CD8-positive, alpha-beta memory T cell (primary cell): ENCODE measurements around the gene DVL1. TPM values are rescaled to one million over a fixed set of nuclear protein-coding genes. Genes with fewer than 3 reads are reported as not detected.

ENCODE experiments used
- CTCF ChIA-PET: fragments of 350-600 bp; sonication (Branson Sonifier 250); formaldehyde crosslinking; loops from one replicate; lab custom pipeline; 2021; ENCODE audit warnings: antibody characterized with exemption; lab: Charles Lee
- POLR2A ChIA-PET: fragments of 350-600 bp; sonication (Branson Sonifier 250); formaldehyde crosslinking; loops from one replicate; lab custom pipeline; 2021; ENCODE audit warnings: antibody characterized with exemption; lab: Charles Lee
- DNase-seq, 5 donors: peaks; one replicate each; pipeline versions ENCODE4 v3.0.0 to v3.0.0-alpha.2; 2020 to 2022; ENCODE audit warnings: mixed read lengths in 1 of 5
- H3K27ac ChIP-seq: one replicate; pipeline ENCODE4 v1.7.0; 2013; ENCODE audit warnings: low read depth, mild to moderate bottlenecking, low read length, moderate library complexity
- H3K27me3 ChIP-seq: 2 replicates; pipeline ENCODE4 v1.7.0; 2013; ENCODE audit warnings: low read length, mild to moderate bottlenecking; ENCODE audit not compliant: insufficient read depth, poor library complexity, severe bottlenecking
- H3K36me3 ChIP-seq: 2 replicates; pipeline ENCODE4 v1.7.0; 2013; ENCODE audit warnings: mild to moderate bottlenecking, low read length, moderate library complexity; ENCODE audit not compliant: insufficient read depth
- H3K4me1 ChIP-seq: 2 replicates; pipeline ENCODE4 v1.7.0; 2013; ENCODE audit warnings: mild to moderate bottlenecking, low read length, moderate library complexity; ENCODE audit not compliant: insufficient read depth
- H3K4me3 ChIP-seq: 2 replicates; pipeline ENCODE4 v1.7.0; 2013; ENCODE audit warnings: mild to moderate bottlenecking, low read length
- H3K9me3 ChIP-seq: 2 replicates; pipeline ENCODE4 v1.7.0; 2013; ENCODE audit warnings: mild to moderate bottlenecking, low read length
- H3K27ac Mint-ChIP-seq, 8 donors: one replicate each; pipeline ENCODE4 v1.8.0; 2020 to 2021; ENCODE audit warnings: mixed read lengths in 8 of 8, mild to moderate bottlenecking in 6 of 8, inconsistent platforms in 3 of 8, moderate library complexity in 3 of 8
- H3K27me3 Mint-ChIP-seq, 2 donors: one replicate each; pipeline ENCODE4 v1.8.0; 2020 to 2021; ENCODE audit warnings: mixed read lengths in 2 of 2, mild to moderate bottlenecking in 1 of 2, moderate library complexity in 1 of 2
- H3K36me3 Mint-ChIP-seq, 3 donors: one replicate each; pipeline ENCODE4 v1.8.0; 2020 to 2021; ENCODE audit warnings: mixed read lengths in 3 of 3, inconsistent platforms in 1 of 3, mild to moderate bottlenecking in 1 of 3
- H3K4me1 Mint-ChIP-seq, 3 donors: one replicate each; pipeline ENCODE4 v1.8.0; 2020 to 2021; ENCODE audit warnings: mixed read lengths in 3 of 3, inconsistent platforms in 1 of 3, mild to moderate bottlenecking in 1 of 3
- H3K4me3 Mint-ChIP-seq, 7 donors: one replicate each; pipeline ENCODE4 v1.8.0; 2020 to 2021; ENCODE audit warnings: mixed read lengths in 7 of 7, mild to moderate bottlenecking in 6 of 7, moderate library complexity in 4 of 7, inconsistent platforms in 2 of 7
- H3K9me3 Mint-ChIP-seq, 5 donors: one replicate each; pipeline ENCODE4 v1.8.0; 2020 to 2022; ENCODE audit warnings: mixed read lengths in 5 of 5, mild to moderate bottlenecking in 3 of 5, moderate library complexity in 2 of 5, inconsistent platforms in 1 of 5
- polyA plus RNA-seq: library from polyadenylated mRNA; unstranded; fragments of 300-500 nt; fragmentation: Illumina TruSeq; gene quantifications from one replicate; pipeline ENCODE4 v1.2.3, GENCODE V29; 2021
- total RNA-seq, 2 experiments: library from RNA; stranded (reverse); gene quantifications; one replicate each; pipeline ENCODE4 v1.2.3, GENCODE V29; 2021

Gene DVL1
- total and polyA plus RNA-seq, 3 experiments from 2014 or later, result 1.6 to 41.1 (median 39.7) TPM

DNA sequence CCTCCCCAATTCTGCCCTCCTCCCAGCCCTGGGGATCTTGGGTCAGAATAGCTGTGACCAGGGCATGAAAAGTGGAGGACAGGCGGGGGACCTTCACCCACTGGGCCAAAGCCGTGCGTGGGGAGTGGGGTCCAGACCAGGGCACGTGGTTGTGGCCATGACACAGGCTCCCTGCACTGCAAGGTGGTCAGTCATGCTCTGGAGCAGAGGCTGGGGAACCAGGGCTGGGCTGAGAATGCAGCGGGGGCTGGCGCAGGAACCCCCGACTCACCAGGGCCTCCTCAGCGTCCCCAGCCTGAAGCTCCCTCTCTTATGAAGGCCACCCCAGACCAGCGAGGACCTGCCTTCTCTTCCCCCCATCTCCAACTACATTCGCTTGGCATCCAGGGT, 2.7 kb downstream of the DVL1 start:
- ChIA-PET POLR2A (no interaction called here), CTCF (interaction anchor here (2.1 kb wide), 1 partner anchor 25 kb away, joined by 6 read pairs; no protein-coding TSS in a partner anchor)
- Mint-ChIP-seq H3K27me3 (no peaks in the 10 kb centered on the region), H3K4me1 (peaks cover 5 to 22% (median 11%) of the 10 kb centered on the region in 3 donors), H3K27ac (peak overlapping the region in 1 of 8 donors; percentile 20), H3K4me3 (peak overlapping the region in 5 of 7 donors; percentile 50 to 83 (median 61)), H3K9me3 (no peaks in the 10 kb centered on the region), H3K36me3 (no peaks in the 10 kb centered on the region)
- Histone ChIP-seq H3K4me1 (peaks cover 16% of the 10 kb centered on the region), H3K4me3 (no peak overlapping the region), H3K27ac (no peak overlapping the region), H3K36me3 (no peaks in the 10 kb centered on the region), H3K27me3 (no peaks in the 10 kb centered on the region), H3K9me3 (no peaks in the 10 kb centered on the region)
- DNase-seq, result no peak

GRCh38 chr1:1345860-1346500, 3.2 kb downstream of the DVL1 start:
- Histone ChIP-seq H3K9me3 (no peaks in the 10 kb centered on the region), H3K36me3 (no peaks in the 10 kb centered on the region), H3K4me1 (peaks cover 16% of the 10 kb centered on the region), H3K27ac (no peak overlapping the region), H3K27me3 (no peaks in the 10 kb centered on the region), H3K4me3 (no peak overlapping the region)
- H3K4me1 Mint-ChIP-seq, result peaks cover 9 to 22% (median 11%) of the 10 kb centered on the region in 3 donors
- peaks cover 0 to 4% (median 4%) of the 10 kb centered on the region in 3 donors for H3K36me3 Mint-ChIP-seq
- no peaks in the 10 kb centered on the region for H3K9me3 Mint-ChIP-seq
- POLR2A ChIA-PET, result no interaction called here
- H3K4me3 Mint-ChIP-seq, result peak overlapping the region in 1 of 7 donors; percentile 25
- CTCF ChIA-PET, result interaction anchor here (2.1 kb wide), 1 partner anchor 26 kb away, joined by 6 read pairs; no protein-coding TSS in a partner anchor
- no peak for DNase-seq
- no peak overlapping the region for H3K27ac Mint-ChIP-seq
- H3K27me3 Mint-ChIP-seq, result no peaks in the 10 kb centered on the region

GRCh38 chr1:1345384-1345783, 3.8 kb downstream of the DVL1 start:
- CTCF ChIA-PET, result interaction anchor here (2.1 kb wide), 1 partner anchor 27 kb away, joined by 6 read pairs; no protein-coding TSS in a partner anchor
- Histone ChIP-seq H3K36me3 (no peaks in the 10 kb centered on the region), H3K4me3 (no peak overlapping the region), H3K27me3 (no peaks in the 10 kb centered on the region), H3K4me1 (peaks cover 16% of the 10 kb centered on the region), H3K9me3 (no peaks in the 10 kb centered on the region), H3K27ac (no peak overlapping the region)
- no peaks in the 10 kb centered on the region for H3K27me3 Mint-ChIP-seq
- no peak overlapping the region for H3K27ac Mint-ChIP-seq
- peaks cover 11 to 22% (median 11%) of the 10 kb centered on the region in 3 donors for H3K4me1 Mint-ChIP-seq
- POLR2A ChIA-PET, result no interaction called here
- peaks cover 0 to 10% (median 9%) of the 10 kb centered on the region in 3 donors for H3K36me3 Mint-ChIP-seq
- DNase-seq, result no peak
- no peaks in the 10 kb centered on the region for H3K9me3 Mint-ChIP-seq
- H3K4me3 Mint-ChIP-seq, result no peak overlapping the region

DNA sequence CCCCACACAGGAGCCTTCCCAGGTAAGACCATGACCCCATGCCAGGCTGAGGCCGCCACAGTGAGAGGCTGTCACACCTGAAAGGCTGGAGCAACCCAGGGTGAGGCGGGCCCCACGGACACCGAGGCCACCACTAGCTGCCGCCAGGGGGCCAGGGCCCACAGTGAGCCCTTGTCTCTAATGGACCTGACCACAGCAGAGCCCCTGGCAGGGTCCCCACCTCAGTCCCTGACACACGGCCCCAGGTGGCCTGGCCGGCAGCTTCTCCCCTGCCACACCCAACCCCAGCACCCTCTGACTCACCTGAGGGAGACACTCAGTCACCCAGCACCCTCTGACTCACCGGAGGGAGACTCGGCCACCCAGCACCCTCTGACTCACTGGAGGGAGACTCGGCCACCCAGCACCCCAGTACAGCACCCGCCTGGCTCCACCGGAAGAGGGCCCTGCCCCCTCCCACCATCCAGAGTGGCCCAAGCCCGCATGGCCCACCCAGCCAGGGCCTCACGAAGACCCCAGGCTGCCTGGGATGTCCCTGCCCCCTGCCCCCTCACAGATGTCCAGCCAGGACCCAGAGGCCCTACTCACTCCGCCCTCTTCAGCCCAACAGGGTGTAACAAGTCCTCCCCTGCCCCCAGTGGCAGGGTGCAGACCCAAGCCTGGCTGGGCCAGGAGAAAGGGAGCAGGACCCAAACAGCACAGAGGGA, 4.4 kb downstream of the DVL1 start:
- POLR2A ChIA-PET, result no interaction called here
- H3K27me3 Mint-ChIP-seq, result no peaks in the 10 kb centered on the region
- H3K36me3 ChIP-seq, result no peaks in the 10 kb centered on the region
- H3K27me3 ChIP-seq, result no peaks in the 10 kb centered on the region
- DNase-seq, result no peak
- H3K27ac ChIP-seq, result no peak overlapping the region
- H3K4me3 ChIP-seq, result no peak overlapping the region
- no peak overlapping the region for H3K4me3 Mint-ChIP-seq
- H3K27ac Mint-ChIP-seq, result peak overlapping the region in 1 of 8 donors; percentile 65
- H3K36me3 Mint-ChIP-seq, result peaks cover 0 to 14% (median 9%) of the 10 kb centered on the region in 3 donors
- H3K4me1 Mint-ChIP-seq, result peaks cover 11 to 22% (median 11%) of the 10 kb centered on the region in 3 donors
- H3K9me3 ChIP-seq, result no peaks in the 10 kb centered on the region
- CTCF ChIA-PET, result no interaction called here
- H3K9me3 Mint-ChIP-seq, result no peaks in the 10 kb centered on the region
- peaks cover 16% of the 10 kb centered on the region for H3K4me1 ChIP-seq

- Histone ChIP-seq H3K9me3 (no peaks in the 10 kb centered on the region), H3K27me3 (no peaks in the 10 kb centered on the region), H3K36me3 (no peaks in the 10 kb centered on the region), H3K4me3 (no peak overlapping the region), H3K4me1 (peaks cover 16% of the 10 kb centered on the region), H3K27ac (no peak overlapping the region)
- no peaks in the 10 kb centered on the region for H3K27me3 Mint-ChIP-seq
- H3K4me3 Mint-ChIP-seq, result no peak overlapping the region
- no peak overlapping the region for H3K27ac Mint-ChIP-seq
- peaks cover 11 to 22% (median 11%) of the 10 kb centered on the region in 3 donors for H3K4me1 Mint-ChIP-seq
- H3K36me3 Mint-ChIP-seq, result peaks cover 0 to 19% (median 9%) of the 10 kb centered on the region in 3 donors
- ChIA-PET POLR2A (no interaction called here), CTCF (no interaction called here)
- no peaks in the 10 kb centered on the region for H3K9me3 Mint-ChIP-seq
- no peak for DNase-seq
Observed at GRCh38 chr1:1343811-1344421, 5.3 kb downstream of the DVL1 start.

DNA sequence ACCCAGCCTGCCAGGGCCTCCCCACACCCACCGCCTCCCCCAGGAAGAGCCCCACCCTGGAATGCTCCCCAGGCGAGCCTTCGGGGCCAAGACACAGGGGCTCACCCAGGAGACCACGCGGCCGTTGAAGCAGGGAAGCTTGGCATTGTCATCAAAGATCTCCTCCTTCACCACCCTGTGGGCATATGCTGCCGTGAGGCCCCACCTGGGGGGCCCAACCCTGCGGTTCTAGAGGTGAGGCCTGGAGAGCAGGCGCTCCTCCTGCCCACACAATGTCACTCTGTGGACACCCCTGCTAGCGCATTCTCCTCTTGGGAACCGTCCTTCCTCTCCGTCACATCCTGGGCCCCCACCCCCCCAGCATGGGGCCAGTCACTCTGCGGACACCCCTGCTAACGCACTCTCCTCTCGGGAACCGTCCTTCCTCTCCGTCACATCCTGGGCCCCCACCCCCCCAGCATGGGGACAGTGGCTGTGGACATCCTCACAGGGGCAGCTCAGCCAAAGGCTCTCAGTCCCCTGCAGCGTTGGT, 6.6 kb downstream of the DVL1 start:
- CTCF ChIA-PET, result no interaction called here
- Histone ChIP-seq H3K36me3 (no peaks in the 10 kb centered on the region), H3K27ac (no peak overlapping the region), H3K4me1 (peaks cover 8% of the 10 kb centered on the region), H3K9me3 (no peaks in the 10 kb centered on the region), H3K4me3 (no peak overlapping the region), H3K27me3 (no peaks in the 10 kb centered on the region)
- POLR2A ChIA-PET, result no interaction called here
- Mint-ChIP-seq H3K27me3 (no peaks in the 10 kb centered on the region), H3K36me3 (peaks cover 0 to 25% (median 11%) of the 10 kb centered on the region in 3 donors), H3K27ac (no peak overlapping the region), H3K4me3 (no peak overlapping the region), H3K4me1 (peaks cover 10 to 15% (median 11%) of the 10 kb centered on the region in 3 donors), H3K9me3 (no peaks in the 10 kb centered on the region)
- no peak for DNase-seq

GRCh38 chr1:1342061-1342562, 7.1 kb downstream of the DVL1 start:
- H3K27me3 Mint-ChIP-seq, result no peaks in the 10 kb centered on the region
- ChIA-PET CTCF (no interaction called here), POLR2A (no interaction called here)
- DNase-seq, result no peak
- no peak overlapping the region for H3K4me3 ChIP-seq
- H3K9me3 ChIP-seq, result no peaks in the 10 kb centered on the region
- peaks cover 5 to 10% (median 6%) of the 10 kb centered on the region in 3 donors for H3K4me1 Mint-ChIP-seq
- peaks cover 0 to 25% (median 11%) of the 10 kb centered on the region in 3 donors for H3K36me3 Mint-ChIP-seq
- H3K27ac ChIP-seq, result no peak overlapping the region
- H3K4me3 Mint-ChIP-seq, result no peak overlapping the region
- peaks cover 3% of the 10 kb centered on the region for H3K4me1 ChIP-seq
- H3K36me3 ChIP-seq, result no peaks in the 10 kb centered on the region
- no peaks in the 10 kb centered on the region for H3K27me3 ChIP-seq
- H3K27ac Mint-ChIP-seq, result no peak overlapping the region
- no peaks in the 10 kb centered on the region for H3K9me3 Mint-ChIP-seq
